Stimulated activated CD4-positive, alpha-beta T cell treated with anti-CD3 and anti-CD28 coated beads, Interleukin-2, amount 100 ng/mL, for 48 hours (primary cell): ENCODE data around the gene ADAM30.
"Not testable (repeated sequence)": the region's sequence is repeated elsewhere in the genome, so short reads cannot be mapped to it uniquely, and the experiment has no call there.

Source experiments
- DNase-seq, 2 donors: peaks; one replicate each; pipeline ENCODE4 v3.0.0-alpha.2; 2020

Gene ADAM30

GRCh38 chr1:119873135-119874015 is 22.9 kb downstream of the ADAM30 start:
- no peak for DNase-seq

- no peak for DNase-seq
Observed at GRCh38 chr1:119871881-119872280, 24.4 kb downstream of the ADAM30 start.

GRCh38 chr1:119870917-119871596 is 25.3 kb downstream of the ADAM30 start:
- peak; percentile 74 to 76 for DNase-seq

- no peak for DNase-seq
Observed at GRCh38 chr1:119869995-119870394, 26.3 kb downstream of the ADAM30 start.

- no peak for DNase-seq
Observed at GRCh38 chr1:119868176-119868575, 28.1 kb downstream of the ADAM30 start.

- DNase-seq = no peak
Observed at GRCh38 chr1:119866451-119866850, 29.9 kb downstream of the ADAM30 start.

- DNase-seq = no peak
Observed at GRCh38 chr1:119865627-119866026, 30.7 kb downstream of the ADAM30 start.

GRCh38 chr1:119862276-119862675 is 34.0 kb downstream of the ADAM30 start:
- no peak for DNase-seq

- DNase-seq = no peak
Observed at GRCh38 chr1:119861547-119861946, 34.8 kb downstream of the ADAM30 start.

GRCh38 chr1:119859647-119860046 is 36.7 kb downstream of the ADAM30 start:
- DNase-seq = no peak

GRCh38 chr1:119858556-119859214 is 37.6 kb downstream of the ADAM30 start:
- not testable (repeated sequence) for DNase-seq

GRCh38 chr1:119858126-119858525 is 38.2 kb downstream of the ADAM30 start:
- DNase-seq = no peak

GRCh38 chr1:119853155-119853554 is 43.2 kb downstream of the ADAM30 start:
- no peak for DNase-seq

- DNase-seq = not testable (repeated sequence)
Observed at GRCh38 chr1:119844206-119844605, 52.1 kb downstream of the ADAM30 start.
